Epithelial cell of proximal tubule (primary cell): Measurements from ENCODE around the gene ESPN. TPM values are rescaled to one million over a fixed set of nuclear protein-coding genes. Genes with fewer than 3 reads are reported as not detected.

Experiments
- DNase-seq: peaks from one replicate; pipeline ENCODE4 v3.0.0-alpha.2; 2011; ENCODE audit warnings: low read depth
- H3K4me3 ChIP-seq: 2 replicates; pipeline ENCODE4 v1.5.1; 2011; ENCODE audit warnings: low read depth, mild to moderate bottlenecking, low read length
- total RNA-seq: library from RNA; depleted of rRNA; stranded (reverse); fragments of >200 nt; gene quantifications from 2 replicates; pipeline ENCODE4 v1.2.3, GENCODE V29; 2015
- TF ChIP-seq, protein P1 (sequence below): conservative IDR thresholded peaks from 2 replicates; pipeline ENCODE4 v1.5.1; 2012; ENCODE audit warnings: low read depth, mild to moderate bottlenecking, low read length

Gene ESPN
- total RNA-seq, 1 donor from 2014 or later: not detected

DNA sequence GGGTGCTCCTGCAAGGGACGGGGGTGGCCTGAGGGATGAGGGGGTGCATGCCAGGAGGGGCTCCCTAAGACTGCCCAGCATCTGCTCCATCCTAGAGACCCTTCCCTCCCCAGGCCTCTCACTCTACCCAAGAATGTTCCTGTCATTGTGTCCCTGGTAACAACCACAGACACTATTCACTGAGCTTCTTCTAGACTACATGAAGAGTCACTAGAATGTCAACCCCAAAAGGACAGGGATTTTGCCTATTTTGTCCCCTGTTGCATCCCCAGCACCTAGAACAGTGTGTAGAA lies 38.5 kb downstream of the ESPN start:
- H3K4me3 ChIP-seq: no peak overlapping the region
- no peak for DNase-seq
- TF ChIP-seq, protein P1, sequence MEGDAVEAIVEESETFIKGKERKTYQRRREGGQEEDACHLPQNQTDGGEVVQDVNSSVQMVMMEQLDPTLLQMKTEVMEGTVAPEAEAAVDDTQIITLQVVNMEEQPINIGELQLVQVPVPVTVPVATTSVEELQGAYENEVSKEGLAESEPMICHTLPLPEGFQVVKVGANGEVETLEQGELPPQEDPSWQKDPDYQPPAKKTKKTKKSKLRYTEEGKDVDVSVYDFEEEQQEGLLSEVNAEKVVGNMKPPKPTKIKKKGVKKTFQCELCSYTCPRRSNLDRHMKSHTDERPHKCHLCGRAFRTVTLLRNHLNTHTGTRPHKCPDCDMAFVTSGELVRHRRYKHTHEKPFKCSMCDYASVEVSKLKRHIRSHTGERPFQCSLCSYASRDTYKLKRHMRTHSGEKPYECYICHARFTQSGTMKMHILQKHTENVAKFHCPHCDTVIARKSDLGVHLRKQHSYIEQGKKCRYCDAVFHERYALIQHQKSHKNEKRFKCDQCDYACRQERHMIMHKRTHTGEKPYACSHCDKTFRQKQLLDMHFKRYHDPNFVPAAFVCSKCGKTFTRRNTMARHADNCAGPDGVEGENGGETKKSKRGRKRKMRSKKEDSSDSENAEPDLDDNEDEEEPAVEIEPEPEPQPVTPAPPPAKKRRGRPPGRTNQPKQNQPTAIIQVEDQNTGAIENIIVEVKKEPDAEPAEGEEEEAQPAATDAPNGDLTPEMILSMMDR: no peak

DNA sequence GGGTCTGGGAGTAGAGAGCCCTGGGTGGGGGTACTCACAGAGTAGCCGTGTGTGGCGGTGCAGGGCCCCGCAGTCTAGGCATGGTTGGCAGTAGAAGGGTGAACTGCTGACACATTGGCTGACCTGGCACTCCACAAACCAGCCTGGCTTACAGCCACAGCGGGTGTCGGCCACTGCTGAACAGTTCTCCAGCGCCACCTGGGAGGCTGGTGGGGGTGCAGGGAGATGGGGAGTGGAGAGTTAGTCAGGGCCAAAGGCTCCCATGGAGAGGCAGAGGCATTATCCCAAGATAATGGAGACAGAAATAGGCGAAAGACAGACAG lies 39.9 kb downstream of the ESPN start:
- DNase-seq: no peak
- TF ChIP-seq, protein P1: peak; percentile 39
- no peak overlapping the region for H3K4me3 ChIP-seq

DNA sequence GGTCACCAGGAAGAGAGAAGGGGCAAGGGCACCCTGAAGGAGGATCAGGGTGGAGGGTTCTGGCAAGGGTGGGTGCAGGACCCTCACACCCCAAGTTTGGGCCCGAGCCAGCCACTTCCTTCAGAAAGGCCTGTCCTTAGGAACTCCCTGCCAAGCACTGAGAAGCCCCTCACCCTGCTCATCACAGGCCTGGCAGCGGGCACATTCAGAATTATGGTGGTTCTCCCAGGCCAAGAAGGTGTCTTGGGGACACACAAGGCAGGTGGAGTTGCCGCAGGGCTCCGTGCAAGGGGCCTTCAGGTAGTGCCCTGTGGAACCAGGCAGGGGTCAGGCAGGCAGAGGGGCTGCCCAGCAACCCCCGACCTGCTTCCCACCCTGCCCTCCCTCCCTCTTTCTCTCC lies 40.3 kb downstream of the ESPN start:
- DNase-seq: no peak
- H3K4me3 ChIP-seq: no peak overlapping the region
- TF ChIP-seq, protein P1: no peak

DNA sequence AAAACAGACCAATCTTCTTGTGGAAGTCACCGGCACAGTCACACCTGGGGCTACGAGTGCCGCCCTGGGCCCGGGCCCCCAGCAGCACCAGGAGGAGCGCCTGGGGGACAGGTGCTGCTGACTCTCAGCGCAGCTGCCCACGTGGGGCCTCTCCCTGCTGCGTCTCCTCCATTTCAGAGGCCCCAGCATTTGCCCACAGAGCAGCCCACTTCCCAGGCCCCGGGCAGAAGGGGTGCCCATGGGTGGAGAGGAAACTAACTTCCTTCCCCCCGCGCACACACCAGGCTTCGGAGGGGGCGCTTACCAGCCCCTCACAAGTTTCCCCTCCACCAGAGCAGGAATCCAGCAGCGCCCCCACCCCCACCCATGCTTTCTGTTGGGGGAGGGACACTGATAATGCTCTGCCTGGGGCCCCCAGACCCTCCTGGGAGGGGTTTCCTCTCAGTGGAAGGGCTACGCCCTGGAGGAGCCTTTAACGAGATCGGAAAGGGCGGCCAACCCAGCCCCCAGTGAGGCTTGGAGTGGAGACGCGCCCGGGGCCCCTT lies 41.0 kb downstream of the ESPN start:
- TF ChIP-seq, protein P1: no peak
- no peak overlapping the region for H3K4me3 ChIP-seq
- DNase-seq: no peak

DNA sequence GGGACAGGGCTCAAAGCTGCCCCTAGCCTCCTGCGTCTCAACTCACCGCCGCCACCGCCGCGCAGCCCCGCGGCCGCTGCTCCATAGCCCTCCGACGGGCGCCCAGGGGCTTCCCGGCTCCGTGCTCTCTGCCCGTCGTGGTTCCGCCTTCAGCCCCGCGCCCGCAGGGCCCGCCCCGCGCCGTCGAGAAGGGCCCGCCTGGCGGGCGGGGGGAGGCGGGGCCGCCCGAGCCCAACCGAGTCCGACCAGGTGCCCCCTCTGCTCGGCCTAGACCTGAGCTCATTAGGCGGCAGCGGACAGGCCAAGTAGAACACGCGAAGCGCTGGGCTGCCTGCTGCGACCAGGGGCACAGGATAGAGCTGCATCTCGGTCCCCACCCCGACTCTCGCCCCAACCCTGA lies 41.4 kb downstream of the ESPN start, which contains the start of gene TNFRSF25:
TNFRSF25 (minus strand) TSS at position 151 of the 400 bp plus-strand sequence; CDS start at position 85, 66 bp downstream.
- TF ChIP-seq, protein P1: no peak
- DNase-seq: no peak
- no peak within 1 kb of the TSS for H3K4me3 ChIP-seq

DNA sequence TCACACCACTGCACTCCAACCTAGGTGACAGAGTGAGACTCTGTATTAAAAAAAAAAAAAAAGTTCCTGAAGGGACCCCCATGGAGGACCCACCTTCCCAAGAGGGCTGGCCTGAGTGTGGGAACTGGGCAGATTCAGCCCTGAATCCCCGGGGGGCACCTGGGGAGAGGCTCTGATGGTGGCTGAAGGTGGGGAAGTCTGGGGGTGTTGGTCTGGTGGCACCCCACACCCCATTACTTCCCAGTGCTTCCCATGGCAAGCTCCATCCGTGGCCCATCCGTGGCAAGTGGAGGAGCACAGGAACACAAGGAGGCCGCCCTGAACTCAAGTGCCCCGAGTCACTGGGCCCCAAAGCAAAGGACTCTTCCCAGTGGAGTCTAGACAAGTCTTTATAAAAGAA lies 42.2 kb downstream of the ESPN start:
- TF ChIP-seq, protein P1: no peak
- no peak overlapping the region for H3K4me3 ChIP-seq
- DNase-seq: no peak

DNA sequence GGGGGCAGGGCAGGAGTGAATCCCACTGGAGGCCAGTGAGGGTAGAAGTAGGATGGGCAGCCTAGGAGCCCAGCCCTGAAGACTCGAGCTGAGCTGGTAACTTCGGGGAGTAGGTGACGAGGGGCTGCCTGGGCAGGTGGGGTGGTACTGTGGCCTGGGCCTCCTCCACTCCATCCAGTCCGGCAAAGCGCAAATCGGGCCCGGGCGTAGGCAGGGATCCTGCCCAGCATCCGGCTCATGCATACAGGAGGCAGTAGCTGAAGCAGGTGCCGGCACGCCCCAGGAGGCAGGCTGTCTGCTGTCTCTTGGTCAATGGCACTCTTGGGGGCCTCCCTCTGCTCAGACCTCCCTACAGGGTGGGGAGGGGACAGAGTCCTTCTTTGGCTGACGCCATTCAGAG lies 42.6 kb downstream of the ESPN start:
- TF ChIP-seq, protein P1: no peak

More for the DNA sequence above, 42.6 kb downstream of the ESPN start:
- H3K4me3 ChIP-seq: no peak overlapping the region
- no peak for DNase-seq
